ENCODE data around the gene ARHGAP21. TPM values are rescaled to one million over a fixed set of nuclear protein-coding genes. Genes with fewer than 3 reads are reported as not detected.

ARHGAP21 gene
- total RNA-seq, 1 experiment from 2014 or later, result 59.4 TPM

GRCh38 chr10:24678757-24679156 is 44.9 kb downstream of the ARHGAP21 start:
- Histone ChIP-seq H3K79me2 (ENCODE audit: insufficient read depth, low read length) (no peaks in the 10 kb centered on the region), H3K56ac (ENCODE audit: insufficient read length, low read depth, low read length) (no peak overlapping the region), H2BK20ac (ENCODE audit: low read depth, low read length, poor library complexity, severe bottlenecking) (no peak overlapping the region), H3K9me3 (ENCODE audit: control insufficient read depth, low read depth, low read length) (no peaks in the 10 kb centered on the region), H3K27ac (ENCODE audit: insufficient read length, low read depth, low read length) (no peak overlapping the region), H4K5ac (ENCODE audit: insufficient read length, low read depth, low read length) (no peak overlapping the region), H3K4me1 (ENCODE audit: insufficient read depth, low read length) (no peaks in the 10 kb centered on the region), H3K23me2 (ENCODE audit: insufficient read length, low read depth, low read length, poor library complexity, severe bottlenecking) (no peaks in the 10 kb centered on the region), H2BK120ac (ENCODE audit: low read depth, low read length, poor library complexity, severe bottlenecking) (no peak overlapping the region), H2BK12ac (ENCODE audit: insufficient read length, low read depth, low read length) (no peak overlapping the region), H3K4me2 (ENCODE audit: insufficient read depth, insufficient read length, low read length) (no peak overlapping the region), H2AK5ac (ENCODE audit: insufficient read length, low read length) (no peak overlapping the region), H3K9ac (ENCODE audit: extremely low read depth, insufficient read length, low read length) (no peak overlapping the region), H2BK15ac (ENCODE audit: low read depth, low read length) (no peak overlapping the region), H2BK5ac (ENCODE audit: insufficient read length, low read length) (no peak overlapping the region), H3T11ph (ENCODE audit: low read length) (no peak overlapping the region), H3K18ac (ENCODE audit: insufficient read length, low read depth, low read length) (no peak overlapping the region), H3K27me3 (ENCODE audit: insufficient read depth, low read length) (no peaks in the 10 kb centered on the region), H4K8ac (replicated peaks; ENCODE audit: insufficient read length, low read depth, low read length) (no peak overlapping the region), H2AFZ (ENCODE audit: low read length) (no peak overlapping the region), H4K91ac (ENCODE audit: insufficient read length, low read depth, low read length) (no peak overlapping the region), H4K20me1 (ENCODE audit: control insufficient read depth, insufficient read depth, insufficient read length) (no peaks in the 10 kb centered on the region), H3K14ac (ENCODE audit: insufficient read depth, low read length) (no peak overlapping the region), H3K23ac (ENCODE audit: insufficient read length, low read depth, low read length) (no peak overlapping the region), H3K4ac (ENCODE audit: low read depth, low read length) (no peak overlapping the region), H3K79me1 (ENCODE audit: insufficient read depth, low read depth, low read length, poor library complexity, severe bottlenecking) (peaks cover 3% of the 10 kb centered on the region)
- no peak for DNase-seq
- Mint-ChIP-seq H3K4me3 (no peak overlapping the region), H3K4me1 (peaks cover 11 to 12% of the 10 kb centered on the region in 2 experiments), H3K9me3 (peaks cover 6 to 10% of the 10 kb centered on the region in 2 experiments; a peak in 2 of 5 replicates), H3K27ac (no peak overlapping the region), H3K27me3 (ENCODE audit: low read depth) (no peaks in the 10 kb centered on the region), H3K36me3 (ENCODE audit: insufficient read depth in 1 of 3, low read depth in 3 of 3) (peaks cover 7 to 15% (median 9%) of the 10 kb centered on the region in 3 experiments; a peak in 5 of 7 replicates)
- WGBS (ENCODE audit: extremely low coverage, insufficient read length, low lambda C conversion rate), result no CpG with 5 or more reads among the region's 2 CpGs
- no peak for TF ChIP-seq CTCF (conservative IDR thresholded peaks at IDR 0.05)

All from H9 (cell line).